OCI-LY1 (cell line): ENCODE data around the gene PREP.

Experiments
- H2AFZ ChIP-seq: fragments of 200-600 bp; sonication (generic), shearing (Covaris generic); 2 replicates; pipeline ENCODE4 v1.6.0; 2014; ENCODE audit warnings: antibody characterized with exemption, mild to moderate bottlenecking, low read length
- H3F3A ChIP-seq: fragments of 200-600 bp; sonication (generic), shearing (Covaris generic); 2 replicates; pipeline ENCODE4 v1.6.0; 2014; ENCODE audit warnings: mild to moderate bottlenecking, antibody characterized with exemption, low read length, moderate library complexity; ENCODE audit not compliant: insufficient read depth
- H3K27ac ChIP-seq: fragments of 200-600 bp; sonication (generic); 2 replicates; pipeline ENCODE4 v1.5.1; 2014; ENCODE audit warnings: low read length, mixed run types, mild to moderate bottlenecking, low read depth; ENCODE audit not compliant: poor library complexity, severe bottlenecking
- H3K27me3 ChIP-seq: fragments of 200-600 bp; sonication (generic); 2 replicates; pipeline ENCODE4 v1.6.0; 2014; ENCODE audit warnings: antibody characterized with exemption, mild to moderate bottlenecking, low read length, moderate library complexity; ENCODE audit not compliant: insufficient read depth
- H3K36me3 ChIP-seq: fragments of 200-600 bp; sonication (generic); 2 replicates; pipeline ENCODE4 v1.6.1; 2014; ENCODE audit warnings: mild to moderate bottlenecking, antibody characterized with exemption, low read length, moderate library complexity, mixed read lengths; ENCODE audit not compliant: insufficient read depth
- H3K4me1 ChIP-seq: fragments of 200-600 bp; sonication (generic); 2 replicates; pipeline ENCODE4 v1.5.1; 2014; ENCODE audit warnings: mild to moderate bottlenecking, low read length, moderate library complexity; ENCODE audit not compliant: insufficient read depth, severe bottlenecking
- H3K4me2 ChIP-seq: fragments of 200-600 bp; sonication (generic), shearing (Covaris generic); 2 replicates; pipeline ENCODE4 v1.6.1; 2014; ENCODE audit warnings: low read length
- H3K4me3 ChIP-seq: fragments of 200-600 bp; sonication (generic); 2 replicates; pipeline ENCODE4 v1.5.1; 2014; ENCODE audit warnings: low read length, low read depth, mild to moderate bottlenecking, mixed read lengths; ENCODE audit not compliant: poor library complexity, severe bottlenecking
- H3K79me2 ChIP-seq: fragments of 200-600 bp; shearing (Covaris generic); 2 replicates; pipeline ENCODE4 v1.6.1; 2016; ENCODE audit warnings: mixed run types, low read length, mixed read lengths; ENCODE audit not compliant: insufficient read depth
- H3K9ac ChIP-seq: fragments of 200-600 bp; sonication (generic), shearing (Covaris generic); 2 replicates; pipeline ENCODE4 v1.6.1; 2014; ENCODE audit warnings: mild to moderate bottlenecking, low read length, mixed read lengths
- H3K9me2 ChIP-seq: fragments of 200-600 bp; sonication (generic), shearing (Covaris generic); 2 replicates; pipeline ENCODE4 v1.6.1; 2014; ENCODE audit warnings: low read depth, mild to moderate bottlenecking, low read length, mixed read lengths
- H3K9me3 ChIP-seq: fragments of 200-600 bp; shearing (Covaris generic); 2 replicates; pipeline ENCODE4 v1.6.1; 2014; ENCODE audit warnings: low read length, mixed read lengths
- H4K20me1 ChIP-seq: fragments of 200-600 bp; sonication (generic), shearing (Covaris generic); 2 replicates; pipeline ENCODE4 v1.6.0; 2016; ENCODE audit warnings: mild to moderate bottlenecking, low read length; ENCODE audit not compliant: insufficient read depth
- EZH2 ChIP-seq: fragments of 200-600 bp; sonication (generic), shearing (Covaris generic); IDR thresholded peaks from 2 replicates; pipeline ENCODE4 v1.8.0; 2017; ENCODE audit warnings: borderline replicate concordance, mixed run types, mild to moderate bottlenecking, antibody characterized with exemption, low read length, moderate library complexity, mixed read lengths
- TF ChIP-seq, protein P1 (sequence below): fragments of 200-600 bp; sonication (generic), shearing (Covaris generic); IDR thresholded peaks from 2 replicates; pipeline ENCODE4 v1.5.1; 2017; ENCODE audit warnings: mild to moderate bottlenecking, antibody characterized with exemption, low read length, moderate library complexity, mixed read lengths

Gene PREP

DNA sequence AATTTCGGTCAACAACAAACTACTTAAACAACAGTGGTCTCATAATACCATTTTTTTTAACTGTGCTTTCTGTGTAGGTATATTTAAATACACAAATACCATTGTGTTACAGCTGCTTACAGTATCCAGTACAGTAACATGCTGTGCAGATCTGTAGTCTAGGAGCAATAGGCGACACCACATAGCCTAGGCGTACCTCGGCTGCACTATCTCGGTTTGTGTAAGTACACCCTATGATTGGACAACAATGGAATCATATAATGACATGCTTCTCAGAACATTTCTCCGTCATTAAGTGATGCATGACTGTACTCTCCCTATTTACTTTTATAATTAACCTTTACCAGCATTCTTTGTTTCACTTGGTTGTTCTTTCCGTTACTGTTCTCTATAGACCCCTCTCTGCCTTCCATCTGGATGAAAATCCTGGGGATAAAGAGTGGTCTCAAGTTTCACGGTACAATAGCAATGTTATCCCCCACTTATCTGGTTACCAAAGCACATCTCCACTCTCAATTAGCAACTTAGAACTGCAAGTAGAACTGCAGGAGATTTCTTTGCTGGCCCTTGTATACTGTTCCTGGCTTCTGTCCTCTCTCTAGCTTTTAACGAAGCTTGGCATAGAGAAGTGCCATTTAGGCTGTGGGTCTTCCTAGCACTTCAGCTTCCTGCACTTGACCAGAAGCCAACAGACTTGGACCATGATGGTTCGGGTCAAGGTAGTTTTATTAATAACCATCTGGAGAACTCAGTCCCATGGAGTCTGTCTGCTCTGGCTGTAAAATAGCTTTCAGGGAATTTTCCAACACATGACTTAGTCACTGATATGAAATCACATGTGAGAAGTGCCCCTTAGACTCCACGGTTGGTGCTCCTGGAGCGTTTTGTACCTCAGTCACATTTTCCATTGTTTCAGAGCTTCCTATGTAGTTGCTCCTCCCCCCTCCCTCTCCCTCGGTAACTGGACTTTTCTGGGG is 142.7 kb downstream of the PREP start:
- TF ChIP-seq EZH2, result no peak
- TF ChIP-seq, protein P1, sequence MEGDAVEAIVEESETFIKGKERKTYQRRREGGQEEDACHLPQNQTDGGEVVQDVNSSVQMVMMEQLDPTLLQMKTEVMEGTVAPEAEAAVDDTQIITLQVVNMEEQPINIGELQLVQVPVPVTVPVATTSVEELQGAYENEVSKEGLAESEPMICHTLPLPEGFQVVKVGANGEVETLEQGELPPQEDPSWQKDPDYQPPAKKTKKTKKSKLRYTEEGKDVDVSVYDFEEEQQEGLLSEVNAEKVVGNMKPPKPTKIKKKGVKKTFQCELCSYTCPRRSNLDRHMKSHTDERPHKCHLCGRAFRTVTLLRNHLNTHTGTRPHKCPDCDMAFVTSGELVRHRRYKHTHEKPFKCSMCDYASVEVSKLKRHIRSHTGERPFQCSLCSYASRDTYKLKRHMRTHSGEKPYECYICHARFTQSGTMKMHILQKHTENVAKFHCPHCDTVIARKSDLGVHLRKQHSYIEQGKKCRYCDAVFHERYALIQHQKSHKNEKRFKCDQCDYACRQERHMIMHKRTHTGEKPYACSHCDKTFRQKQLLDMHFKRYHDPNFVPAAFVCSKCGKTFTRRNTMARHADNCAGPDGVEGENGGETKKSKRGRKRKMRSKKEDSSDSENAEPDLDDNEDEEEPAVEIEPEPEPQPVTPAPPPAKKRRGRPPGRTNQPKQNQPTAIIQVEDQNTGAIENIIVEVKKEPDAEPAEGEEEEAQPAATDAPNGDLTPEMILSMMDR, result no peak
- Histone ChIP-seq H3K27me3 (0 out of 2 replicates have a peak, but pooled peaks cover 5% of the 10 kb centered on the region), H3K9ac (no peak overlapping the region), H3F3A (no peaks in the 10 kb centered on the region), H4K20me1 (no peaks in the 10 kb centered on the region), H2AFZ (no peak overlapping the region), H3K9me2 (no peaks in the 10 kb centered on the region), H3K4me2 (no peak overlapping the region), H3K9me3 (no peaks in the 10 kb centered on the region), H3K79me2 (no peaks in the 10 kb centered on the region), H3K4me1 (no peaks in the 10 kb centered on the region), H3K36me3 (no peaks in the 10 kb centered on the region), H3K4me3 (no peak overlapping the region), H3K27ac (no peak overlapping the region)

DNA sequence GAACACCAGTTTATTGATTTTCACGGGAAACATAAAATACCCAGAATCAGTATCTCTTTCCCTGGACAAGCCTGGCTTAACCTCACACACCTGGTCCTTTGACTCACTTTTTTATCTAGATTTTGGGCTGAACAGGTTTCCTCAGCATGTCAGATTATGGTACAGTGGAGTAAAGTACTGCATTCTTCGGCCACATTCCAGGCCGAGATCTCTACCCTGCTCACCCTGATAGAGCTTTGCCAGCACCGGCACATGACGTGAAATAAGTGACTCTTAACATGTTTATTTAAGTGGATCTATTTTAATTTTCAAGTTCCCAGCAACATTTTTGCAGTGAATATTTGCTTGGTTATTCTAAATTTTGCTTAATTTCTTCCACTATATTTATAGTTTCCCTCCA is 144.1 kb downstream of the PREP start:
- Histone ChIP-seq H3K36me3 (no peaks in the 10 kb centered on the region), H3K4me2 (no peak overlapping the region), H3K9me3 (no peaks in the 10 kb centered on the region), H3K4me3 (no peak overlapping the region), H3K27me3 (0 out of 2 replicates have a peak, but pooled peaks cover 5% of the 10 kb centered on the region), H3F3A (no peaks in the 10 kb centered on the region), H3K9ac (no peak overlapping the region), H3K9me2 (no peaks in the 10 kb centered on the region), H3K27ac (no peak overlapping the region), H3K79me2 (no peaks in the 10 kb centered on the region), H3K4me1 (no peaks in the 10 kb centered on the region), H4K20me1 (no peaks in the 10 kb centered on the region), H2AFZ (no peak overlapping the region)
- no peak for TF ChIP-seq EZH2
- TF ChIP-seq, protein P1, result no peak

DNA sequence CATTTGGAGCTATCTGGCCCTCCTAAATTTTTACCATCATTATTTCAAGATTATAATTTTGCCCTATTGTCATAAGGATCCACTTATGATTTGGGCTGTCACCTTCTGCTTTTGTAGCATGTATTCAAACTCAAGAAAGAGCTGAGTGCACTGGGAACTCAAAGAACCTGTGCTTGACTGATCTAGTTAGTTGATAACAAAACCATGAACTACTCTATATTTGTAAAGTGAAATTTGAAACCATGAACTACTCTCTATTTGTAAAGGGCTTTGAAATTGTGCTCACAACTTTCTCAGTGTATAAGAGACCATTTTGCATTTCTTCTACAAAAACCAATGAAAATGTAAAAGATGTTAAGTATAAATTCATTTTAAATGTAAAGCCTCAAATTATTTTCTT is 145.5 kb downstream of the PREP start:
- Histone ChIP-seq H3K9ac (no peak overlapping the region), H3K36me3 (no peaks in the 10 kb centered on the region), H2AFZ (no peak overlapping the region), H3K4me2 (no peak overlapping the region), H3K9me2 (no peaks in the 10 kb centered on the region), H3K27ac (no peak overlapping the region), H4K20me1 (no peaks in the 10 kb centered on the region), H3K79me2 (no peaks in the 10 kb centered on the region), H3K27me3 (0 out of 2 replicates have a peak, but pooled peaks cover 5% of the 10 kb centered on the region), H3K9me3 (no peaks in the 10 kb centered on the region), H3K4me1 (no peaks in the 10 kb centered on the region), H3K4me3 (no peak overlapping the region), H3F3A (no peaks in the 10 kb centered on the region)
- TF ChIP-seq, protein P1, result no peak
- no peak for TF ChIP-seq EZH2
